HCT116 (cell line): ENCODE results near the gene OS9.

ENCODE experiments used
- EZH2 ChIP-seq: fragments of 200-600 bp; sonication (generic); IDR thresholded peaks from 2 replicates; pipeline ENCODE4 v1.6.1; 2017; ENCODE audit warnings: antibody characterized with exemption, mixed run types
- FOSL1 ChIP-seq: IDR thresholded peaks from 2 replicates; pipeline ENCODE4 v1.6.1; 2012; ENCODE audit warnings: low read depth
- JUND ChIP-seq: IDR thresholded peaks from 2 replicates; pipeline ENCODE4 v1.6.1; 2012
- POLR2A ChIP-seq: IDR thresholded peaks from 2 replicates; pipeline ENCODE4 v1.7.0; 2011; ENCODE audit warnings: borderline replicate concordance; ENCODE audit not compliant: insufficient read depth, insufficient read length; ENCODE audit errors: extremely low read depth
- POLR2AphosphoS5 ChIP-seq: IDR thresholded peaks from 2 replicates; pipeline ENCODE4 v1.6.1; 2011; ENCODE audit warnings: mild to moderate bottlenecking, low read depth, low read length, moderate library complexity
- RAD21 ChIP-seq: IDR thresholded peaks from 2 replicates; pipeline ENCODE4 v1.6.1; 2012; ENCODE audit warnings: low read depth, mild to moderate bottlenecking
- SIN3A ChIP-seq: IDR thresholded peaks from 2 replicates; pipeline ENCODE4 v1.6.1; 2012; ENCODE audit warnings: low read depth
- SP1 ChIP-seq: IDR thresholded peaks from 2 replicates; pipeline ENCODE4 v1.6.1; 2012; ENCODE audit warnings: low read depth
- SRF ChIP-seq: IDR thresholded peaks from 2 replicates; pipeline ENCODE4 v1.6.1; 2012; ENCODE audit warnings: low read depth
- ZFX ChIP-seq: fragments of 450-650 bp; IDR thresholded peaks from 2 replicates; pipeline ENCODE4 v1.6.1; 2017
- TF ChIP-seq, protein P1 (sequence below), 3 experiments: fragments of 200-600 bp in 1 of 3; sonication (generic) in 1 of 3; IDR thresholded peaks in 2 of 3; conservative IDR thresholded peaks in 1 of 3; 2 replicates each; pipeline ENCODE4 v1.5.1; 2012 to 2017; ENCODE audit warnings: low read depth in 2 of 3, low read length in 2 of 3, antibody characterized with exemption in 1 of 3, borderline replicate concordance in 1 of 3, control low read depth in 1 of 3, mild to moderate bottlenecking in 1 of 3, mixed read lengths in 1 of 3, mixed run types in 1 of 3, moderate library complexity in 1 of 3; ENCODE audit not compliant: insufficient read depth in 1 of 3
- TF ChIP-seq, protein P2 (sequence below): IDR thresholded peaks from 2 replicates; pipeline ENCODE4 v1.6.1; 2012; ENCODE audit warnings: low read depth
- TF ChIP-seq, protein P3 (sequence below): IDR thresholded peaks from 2 replicates; pipeline ENCODE4 v1.6.1; 2012

DNA sequence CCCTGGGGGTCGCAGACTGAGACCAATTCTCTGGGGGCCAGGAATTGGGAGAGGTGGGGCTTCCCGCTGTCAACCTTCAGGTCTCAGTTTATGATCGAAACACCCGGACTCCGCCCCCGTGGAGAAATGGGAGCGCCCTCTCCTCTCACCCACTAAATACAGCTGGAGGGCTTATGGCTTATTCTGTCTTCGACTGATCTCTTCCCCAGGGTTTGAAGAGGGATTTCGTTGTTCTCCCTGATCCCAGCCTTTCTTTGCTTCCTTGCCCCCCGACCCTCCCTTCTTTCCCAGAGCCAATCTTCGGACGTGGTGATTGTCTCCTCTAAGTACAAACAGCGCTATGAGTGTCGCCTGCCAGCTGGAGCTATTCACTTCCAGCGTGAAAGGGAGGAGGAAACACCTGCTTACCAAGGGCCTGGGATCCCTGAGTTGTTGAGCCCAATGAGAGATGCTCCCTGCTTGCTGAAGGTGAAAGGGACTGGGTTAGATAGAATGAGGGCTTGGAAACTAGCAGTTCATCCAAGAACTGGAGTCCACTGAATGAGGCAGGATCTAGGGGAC is 607 bp downstream of the OS9 start:
- TF ChIP-seq, protein P1, sequence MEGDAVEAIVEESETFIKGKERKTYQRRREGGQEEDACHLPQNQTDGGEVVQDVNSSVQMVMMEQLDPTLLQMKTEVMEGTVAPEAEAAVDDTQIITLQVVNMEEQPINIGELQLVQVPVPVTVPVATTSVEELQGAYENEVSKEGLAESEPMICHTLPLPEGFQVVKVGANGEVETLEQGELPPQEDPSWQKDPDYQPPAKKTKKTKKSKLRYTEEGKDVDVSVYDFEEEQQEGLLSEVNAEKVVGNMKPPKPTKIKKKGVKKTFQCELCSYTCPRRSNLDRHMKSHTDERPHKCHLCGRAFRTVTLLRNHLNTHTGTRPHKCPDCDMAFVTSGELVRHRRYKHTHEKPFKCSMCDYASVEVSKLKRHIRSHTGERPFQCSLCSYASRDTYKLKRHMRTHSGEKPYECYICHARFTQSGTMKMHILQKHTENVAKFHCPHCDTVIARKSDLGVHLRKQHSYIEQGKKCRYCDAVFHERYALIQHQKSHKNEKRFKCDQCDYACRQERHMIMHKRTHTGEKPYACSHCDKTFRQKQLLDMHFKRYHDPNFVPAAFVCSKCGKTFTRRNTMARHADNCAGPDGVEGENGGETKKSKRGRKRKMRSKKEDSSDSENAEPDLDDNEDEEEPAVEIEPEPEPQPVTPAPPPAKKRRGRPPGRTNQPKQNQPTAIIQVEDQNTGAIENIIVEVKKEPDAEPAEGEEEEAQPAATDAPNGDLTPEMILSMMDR (IDR thresholded peaks at IDR 0.05 in 2 of 3, conservative IDR thresholded peaks at IDR 0.05 in 1 of 3; ENCODE audit: borderline replicate concordance in 1 of 3, insufficient read depth in 1 of 3, low read depth in 2 of 3, low read length in 2 of 3), result no peak
- no peak for TF ChIP-seq EZH2
- TF ChIP-seq SIN3A, result no peak
- TF ChIP-seq, protein P2, sequence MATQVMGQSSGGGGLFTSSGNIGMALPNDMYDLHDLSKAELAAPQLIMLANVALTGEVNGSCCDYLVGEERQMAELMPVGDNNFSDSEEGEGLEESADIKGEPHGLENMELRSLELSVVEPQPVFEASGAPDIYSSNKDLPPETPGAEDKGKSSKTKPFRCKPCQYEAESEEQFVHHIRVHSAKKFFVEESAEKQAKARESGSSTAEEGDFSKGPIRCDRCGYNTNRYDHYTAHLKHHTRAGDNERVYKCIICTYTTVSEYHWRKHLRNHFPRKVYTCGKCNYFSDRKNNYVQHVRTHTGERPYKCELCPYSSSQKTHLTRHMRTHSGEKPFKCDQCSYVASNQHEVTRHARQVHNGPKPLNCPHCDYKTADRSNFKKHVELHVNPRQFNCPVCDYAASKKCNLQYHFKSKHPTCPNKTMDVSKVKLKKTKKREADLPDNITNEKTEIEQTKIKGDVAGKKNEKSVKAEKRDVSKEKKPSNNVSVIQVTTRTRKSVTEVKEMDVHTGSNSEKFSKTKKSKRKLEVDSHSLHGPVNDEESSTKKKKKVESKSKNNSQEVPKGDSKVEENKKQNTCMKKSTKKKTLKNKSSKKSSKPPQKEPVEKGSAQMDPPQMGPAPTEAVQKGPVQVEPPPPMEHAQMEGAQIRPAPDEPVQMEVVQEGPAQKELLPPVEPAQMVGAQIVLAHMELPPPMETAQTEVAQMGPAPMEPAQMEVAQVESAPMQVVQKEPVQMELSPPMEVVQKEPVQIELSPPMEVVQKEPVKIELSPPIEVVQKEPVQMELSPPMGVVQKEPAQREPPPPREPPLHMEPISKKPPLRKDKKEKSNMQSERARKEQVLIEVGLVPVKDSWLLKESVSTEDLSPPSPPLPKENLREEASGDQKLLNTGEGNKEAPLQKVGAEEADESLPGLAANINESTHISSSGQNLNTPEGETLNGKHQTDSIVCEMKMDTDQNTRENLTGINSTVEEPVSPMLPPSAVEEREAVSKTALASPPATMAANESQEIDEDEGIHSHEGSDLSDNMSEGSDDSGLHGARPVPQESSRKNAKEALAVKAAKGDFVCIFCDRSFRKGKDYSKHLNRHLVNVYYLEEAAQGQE, result no peak
- TF ChIP-seq POLR2AphosphoS5, result no peak
- TF ChIP-seq POLR2A, result no peak
- TF ChIP-seq, protein P3, sequence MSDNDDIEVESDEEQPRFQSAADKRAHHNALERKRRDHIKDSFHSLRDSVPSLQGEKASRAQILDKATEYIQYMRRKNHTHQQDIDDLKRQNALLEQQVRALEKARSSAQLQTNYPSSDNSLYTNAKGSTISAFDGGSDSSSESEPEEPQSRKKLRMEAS, result no peak
- no peak for TF ChIP-seq FOSL1
- TF ChIP-seq ZFX, result no peak
- no peak for TF ChIP-seq SP1
- no peak for TF ChIP-seq JUND
- TF ChIP-seq RAD21, result no peak
- TF ChIP-seq SRF, result no peak
